Uterus (tissue), 4 donors: ENCODE measurements around the gene OR4D9. TPM values are rescaled to one million over a fixed set of nuclear protein-coding genes. Genes with fewer than 3 reads are reported as not detected.
"Not testable (repeated sequence)": the region's sequence is repeated elsewhere in the genome, so short reads cannot be mapped to it uniquely, and the experiment has no call there.

ENCODE experiments used
- DNase-seq, 2 donors: peaks; one replicate each; pipeline ENCODE4 v3.0.0-alpha.2; 2019 to 2020
- H3K27ac ChIP-seq, 2 donors: fragments of 200-600 bp; sonication (generic); 1 replicate in 1 of 2; 2 replicates in 1 of 2; pipeline ENCODE4 v1.5.1; 2016 to 2018
- H3K27me3 ChIP-seq, 2 donors: fragments of 200-600 bp; sonication (generic); one replicate each; pipeline ENCODE4 v1.5.1; 2018 to 2019; ENCODE audit warnings: control low read depth in 1 of 2
- H3K36me3 ChIP-seq, 2 donors: fragments of 200-600 bp; sonication (generic); one replicate each; pipeline ENCODE4 v1.5.1; 2019; ENCODE audit warnings: control low read depth in 1 of 2
- H3K4me1 ChIP-seq, 2 donors: fragments of 200-600 bp; sonication (generic); one replicate each; pipeline ENCODE4 v1.5.1; 2018 to 2019; ENCODE audit warnings: control low read depth in 1 of 2
- H3K4me3 ChIP-seq, 2 donors: fragments of 200-600 bp; sonication (generic); 1 replicate in 1 of 2; 2 replicates in 1 of 2; pipeline ENCODE4 v1.5.1; 2018 to 2019; ENCODE audit warnings: mild to moderate bottlenecking in 1 of 2
- H3K9me3 ChIP-seq, 2 donors: fragments of 200-600 bp; sonication (generic); one replicate each; pipeline ENCODE4 v1.5.1; 2019; ENCODE audit warnings: control low read depth in 1 of 2
- POLR2A ChIP-seq, 2 donors: fragments of 450-650 bp; IDR thresholded peaks; one replicate each; pipeline ENCODE4 v1.6.1; 2016; ENCODE audit warnings: antibody characterized with exemption in 2 of 2, mild to moderate bottlenecking in 1 of 2, moderate library complexity in 1 of 2
- intact Hi-C: fragments of 100-400 bp; cut with DNase I; formaldehyde crosslinking; loops from one replicate; pipeline ENCODE4 v1.15.1; 2023; ENCODE audit warnings: low total_unique reads
- total RNA-seq, 4 donors: library from RNA; depleted of rRNA in 3 of 4; stranded (reverse); fragments of >200 nt in 3 of 4; gene quantifications; one replicate each; pipeline versions ENCODE4 v1.1.0 to v1.2.4, GENCODE V29; 2014 to 2023
- TF ChIP-seq, protein P1 (sequence below), 4 experiments: fragments of 200-600 bp in 2 of 4; fragments of 450-650 bp in 2 of 4; sonication (generic) in 2 of 4; IDR thresholded peaks; one replicate each; pipeline ENCODE4 v1.5.1; 2016 to 2019; ENCODE audit warnings: antibody characterized with exemption in 4 of 4, mild to moderate bottlenecking in 2 of 4, moderate library complexity in 1 of 4
- donor health status: DM: yes; HTN: yes; CAD: no.

OR4D9 gene
- total RNA-seq, 4 donors from 2014 or later: not detected

DNA sequence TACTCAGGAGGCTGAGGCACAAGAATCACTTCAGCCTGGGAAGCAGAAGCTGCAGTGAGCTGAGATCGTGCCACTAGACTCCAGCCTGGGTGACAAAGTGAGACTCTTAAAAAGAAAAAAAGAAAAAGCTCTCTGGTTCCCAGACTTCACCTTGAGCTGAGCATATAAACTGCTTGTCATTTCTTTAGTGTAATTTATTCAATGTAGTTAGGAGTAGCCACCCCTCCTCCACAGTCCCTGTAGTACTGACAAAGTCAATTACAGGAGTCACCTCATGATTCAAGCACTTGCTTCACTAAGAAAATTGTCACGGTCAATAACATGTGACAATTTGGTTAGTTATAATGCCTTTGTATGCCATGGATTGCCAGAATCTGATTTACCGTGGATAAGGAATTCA is 31.0 kb upstream of the OR4D9 start:
- Histone ChIP-seq H3K36me3 (no peaks in the 10 kb centered on the region), H3K4me3 (no peak overlapping the region), H3K9me3 (no peaks in the 10 kb centered on the region), H3K27me3 (no peaks in the 10 kb centered on the region), H3K4me1 (no peaks in the 10 kb centered on the region), H3K27ac (no peak overlapping the region)
- no peak for DNase-seq
- intact Hi-C loops: no loop called here
- TF ChIP-seq POLR2A (IDR thresholded peaks at IDR 0.05): no peak
- TF ChIP-seq, protein P1, sequence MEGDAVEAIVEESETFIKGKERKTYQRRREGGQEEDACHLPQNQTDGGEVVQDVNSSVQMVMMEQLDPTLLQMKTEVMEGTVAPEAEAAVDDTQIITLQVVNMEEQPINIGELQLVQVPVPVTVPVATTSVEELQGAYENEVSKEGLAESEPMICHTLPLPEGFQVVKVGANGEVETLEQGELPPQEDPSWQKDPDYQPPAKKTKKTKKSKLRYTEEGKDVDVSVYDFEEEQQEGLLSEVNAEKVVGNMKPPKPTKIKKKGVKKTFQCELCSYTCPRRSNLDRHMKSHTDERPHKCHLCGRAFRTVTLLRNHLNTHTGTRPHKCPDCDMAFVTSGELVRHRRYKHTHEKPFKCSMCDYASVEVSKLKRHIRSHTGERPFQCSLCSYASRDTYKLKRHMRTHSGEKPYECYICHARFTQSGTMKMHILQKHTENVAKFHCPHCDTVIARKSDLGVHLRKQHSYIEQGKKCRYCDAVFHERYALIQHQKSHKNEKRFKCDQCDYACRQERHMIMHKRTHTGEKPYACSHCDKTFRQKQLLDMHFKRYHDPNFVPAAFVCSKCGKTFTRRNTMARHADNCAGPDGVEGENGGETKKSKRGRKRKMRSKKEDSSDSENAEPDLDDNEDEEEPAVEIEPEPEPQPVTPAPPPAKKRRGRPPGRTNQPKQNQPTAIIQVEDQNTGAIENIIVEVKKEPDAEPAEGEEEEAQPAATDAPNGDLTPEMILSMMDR (IDR thresholded peaks at IDR 0.05): no peak

GRCh38 chr11:59501931-59502330 is 9.4 kb upstream of the OR4D9 start:
- Histone ChIP-seq H3K36me3 (no peaks in the 10 kb centered on the region), H3K4me3 (no peak overlapping the region), H3K27me3 (no peaks in the 10 kb centered on the region), H3K9me3 (no peaks in the 10 kb centered on the region), H3K27ac (no peak overlapping the region), H3K4me1 (no peaks in the 10 kb centered on the region)
- DNase-seq: no peak
- intact Hi-C loops: no loop called here
- TF ChIP-seq POLR2A (IDR thresholded peaks at IDR 0.05): no peak
- TF ChIP-seq, protein P1 (IDR thresholded peaks at IDR 0.05): no peak

GRCh38 chr11:59503276-59503675 is 8.1 kb upstream of the OR4D9 start, which contains the start of gene OR4D11:
Gene OR4D11, plus strand, starts transcription at chr11:59503576. Its CDS starts 0 bp downstream, at chr11:59503576.
- DNase-seq: no peak
- no peaks in the 10 kb centered on the region for H3K9me3 ChIP-seq
- TF ChIP-seq, protein P1 (IDR thresholded peaks at IDR 0.05): no peak
- no peak for TF ChIP-seq POLR2A (IDR thresholded peaks at IDR 0.05)
- no peaks in the 10 kb centered on the region for H3K27me3 ChIP-seq
- H3K4me1 ChIP-seq: no peaks in the 10 kb centered on the region
- intact Hi-C loops: no loop called here
- no peaks in the 10 kb centered on the region for H3K36me3 ChIP-seq
- H3K27ac ChIP-seq: no peak within 1 kb of the TSS
- no peak within 1 kb of the TSS for H3K4me3 ChIP-seq

DNA sequence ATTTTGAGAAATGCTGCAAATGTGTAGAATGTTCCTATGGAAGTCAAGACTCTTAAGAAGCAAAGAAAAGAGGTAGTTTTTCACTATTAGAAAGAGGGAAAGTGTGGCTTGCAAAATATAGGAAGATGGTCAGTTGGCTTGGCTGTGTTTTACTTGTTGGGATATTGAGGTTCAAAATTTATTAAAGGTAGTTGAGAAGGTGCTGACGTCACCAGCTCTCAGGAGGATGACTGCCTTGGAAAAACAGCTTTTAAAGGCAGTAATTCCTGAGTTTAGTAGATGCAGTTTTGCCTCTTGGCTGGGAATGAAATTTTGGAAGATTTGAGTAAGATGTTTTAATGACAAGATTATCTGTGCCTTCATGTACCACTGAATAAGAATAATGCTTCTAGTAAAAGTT is 336 bp downstream of the OR4D9 start:
- TF ChIP-seq, protein P1 (IDR thresholded peaks at IDR 0.05): no peak
- no peak for TF ChIP-seq POLR2A (IDR thresholded peaks at IDR 0.05)
- intact Hi-C loops: no loop called here
- no peak overlapping the region for H3K27ac ChIP-seq
- no peak overlapping the region for H3K4me3 ChIP-seq
- H3K9me3 ChIP-seq: no peaks in the 10 kb centered on the region
- H3K4me1 ChIP-seq: no peaks in the 10 kb centered on the region
- DNase-seq: no peak
- H3K36me3 ChIP-seq: no peaks in the 10 kb centered on the region
- no peaks in the 10 kb centered on the region for H3K27me3 ChIP-seq

DNA sequence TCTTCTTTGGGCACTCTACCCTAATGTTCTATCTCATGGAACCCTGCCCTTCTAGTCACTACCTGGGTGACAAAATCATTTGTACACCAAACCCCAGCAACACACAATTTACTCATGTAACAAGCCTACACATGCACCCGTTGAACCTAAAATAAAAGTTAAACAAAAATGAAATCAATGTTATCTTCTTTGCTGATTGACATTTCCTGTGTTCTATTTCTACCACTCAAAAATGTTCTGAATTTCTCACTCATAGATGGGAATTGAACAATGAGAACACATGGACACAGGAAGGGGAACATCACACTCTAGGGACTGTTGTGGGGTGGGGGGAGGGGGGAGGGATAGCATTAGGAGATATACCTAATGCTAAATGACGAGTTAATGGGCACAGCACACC is 8.8 kb downstream of the OR4D9 start:
- H3K4me3 ChIP-seq, H3K4me1 ChIP-seq, intact Hi-C loops, DNase-seq, H3K27ac ChIP-seq, H3K36me3 ChIP-seq, H3K27me3 ChIP-seq, H3K9me3 ChIP-seq: not testable (repeated sequence)

DNA sequence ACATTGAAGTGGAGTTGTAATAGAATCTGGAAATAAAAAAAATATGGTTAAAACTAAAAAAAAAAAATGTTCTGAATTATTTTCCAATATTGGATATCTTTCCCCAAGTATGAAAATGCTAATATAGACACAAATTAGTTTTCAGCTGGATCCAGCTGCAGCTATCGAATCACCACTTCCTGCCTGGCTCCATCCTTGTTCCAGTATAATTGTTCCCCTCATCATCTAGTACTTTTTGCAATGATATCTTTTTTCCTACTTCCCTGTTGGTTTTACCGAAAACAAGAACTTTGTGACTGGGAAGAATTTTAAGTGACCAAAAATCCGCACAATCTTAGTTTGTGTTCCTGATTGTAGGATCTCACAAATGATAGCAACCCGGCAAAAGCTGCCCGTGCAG is 9.4 kb downstream of the OR4D9 start:
- Histone ChIP-seq H3K4me3 (no peak overlapping the region), H3K4me1 (no peaks in the 10 kb centered on the region), H3K9me3 (no peaks in the 10 kb centered on the region), H3K27ac (no peak overlapping the region), H3K27me3 (no peaks in the 10 kb centered on the region), H3K36me3 (no peaks in the 10 kb centered on the region)
- intact Hi-C loops: no loop called here
- no peak for DNase-seq
- TF ChIP-seq, protein P1 (IDR thresholded peaks at IDR 0.05): no peak
- no peak for TF ChIP-seq POLR2A (IDR thresholded peaks at IDR 0.05)
